Suprapubic skin (tissue), 4 donors: Measurements from ENCODE around the gene CLSTN2.

Experiments
- POLR2A ChIP-seq, 2 donors: fragments of 450-650 bp; IDR thresholded peaks; one replicate each; pipeline ENCODE4 v1.6.1; 2017; ENCODE audit warnings: antibody characterized with exemption in 2 of 2, mild to moderate bottlenecking in 2 of 2, moderate library complexity in 2 of 2
- POLR2AphosphoS5 ChIP-seq, 3 donors: sonication (generic); formaldehyde crosslinking; IDR thresholded peaks; one replicate each; pipeline ENCODE4 v1.6.1; 2017; ENCODE audit warnings: antibody characterized with exemption in 3 of 3
- TF ChIP-seq, protein P1 (sequence below), 2 donors: fragments of 200-600 bp in 1 of 2; fragments of 450-650 bp in 1 of 2; sonication (generic) in 1 of 2; IDR thresholded peaks; one replicate each; pipeline ENCODE4 v1.5.1; 2016 to 2019; ENCODE audit warnings: antibody characterized with exemption in 2 of 2, mild to moderate bottlenecking in 1 of 2, moderate library complexity in 1 of 2

DNA sequence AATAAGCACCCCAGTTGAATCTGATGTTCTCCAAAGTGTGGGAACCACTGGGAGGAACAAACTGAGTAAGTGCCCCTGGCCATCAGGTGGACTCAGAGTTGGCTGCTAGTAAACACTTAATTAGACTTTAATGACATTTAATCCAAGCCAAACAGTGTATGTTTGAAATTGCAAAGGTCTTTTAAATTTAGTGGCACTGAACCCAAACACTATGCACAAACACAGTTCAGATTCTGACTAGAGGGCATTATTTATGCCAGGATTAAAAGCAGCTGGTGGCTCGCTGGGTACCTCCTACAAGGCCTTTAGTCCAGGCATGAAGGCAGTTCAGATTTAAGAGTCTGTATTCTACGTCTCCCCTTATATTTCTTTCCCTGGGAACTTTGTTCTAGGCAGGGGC lies 264.8 kb downstream of the CLSTN2 start:
- no peak for TF ChIP-seq POLR2AphosphoS5 (IDR thresholded peaks at IDR 0.05)
- TF ChIP-seq, protein P1, sequence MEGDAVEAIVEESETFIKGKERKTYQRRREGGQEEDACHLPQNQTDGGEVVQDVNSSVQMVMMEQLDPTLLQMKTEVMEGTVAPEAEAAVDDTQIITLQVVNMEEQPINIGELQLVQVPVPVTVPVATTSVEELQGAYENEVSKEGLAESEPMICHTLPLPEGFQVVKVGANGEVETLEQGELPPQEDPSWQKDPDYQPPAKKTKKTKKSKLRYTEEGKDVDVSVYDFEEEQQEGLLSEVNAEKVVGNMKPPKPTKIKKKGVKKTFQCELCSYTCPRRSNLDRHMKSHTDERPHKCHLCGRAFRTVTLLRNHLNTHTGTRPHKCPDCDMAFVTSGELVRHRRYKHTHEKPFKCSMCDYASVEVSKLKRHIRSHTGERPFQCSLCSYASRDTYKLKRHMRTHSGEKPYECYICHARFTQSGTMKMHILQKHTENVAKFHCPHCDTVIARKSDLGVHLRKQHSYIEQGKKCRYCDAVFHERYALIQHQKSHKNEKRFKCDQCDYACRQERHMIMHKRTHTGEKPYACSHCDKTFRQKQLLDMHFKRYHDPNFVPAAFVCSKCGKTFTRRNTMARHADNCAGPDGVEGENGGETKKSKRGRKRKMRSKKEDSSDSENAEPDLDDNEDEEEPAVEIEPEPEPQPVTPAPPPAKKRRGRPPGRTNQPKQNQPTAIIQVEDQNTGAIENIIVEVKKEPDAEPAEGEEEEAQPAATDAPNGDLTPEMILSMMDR (IDR thresholded peaks at IDR 0.05) = no peak
- TF ChIP-seq POLR2A (IDR thresholded peaks at IDR 0.05) = no peak
